ENCODE results near the gene RNF141.

The RNF141 gene

GRCh38 chr11:10490398-10491241 lies 50.4 kb downstream of the RNF141 start:
- no peaks in the 10 kb centered on the region for H3K27me3 Mint-ChIP-seq (ENCODE audit: low read depth)
- no peak overlapping the region for H3K27ac Mint-ChIP-seq
- peaks cover 27% of the 10 kb centered on the region for H3K36me3 Mint-ChIP-seq (ENCODE audit: low read depth)
- H3K4me3 Mint-ChIP-seq = no peak overlapping the region
- H3K4me1 Mint-ChIP-seq (ENCODE audit: low read depth) = peaks cover 15% of the 10 kb centered on the region
- no peaks in the 10 kb centered on the region for H3K9me3 Mint-ChIP-seq

GRCh38 chr11:10490032-10490397 lies 51.0 kb downstream of the RNF141 start:
- H3K27ac Mint-ChIP-seq = no peak overlapping the region
- no peaks in the 10 kb centered on the region for H3K9me3 Mint-ChIP-seq
- no peak overlapping the region for H3K4me3 Mint-ChIP-seq
- H3K4me1 Mint-ChIP-seq (ENCODE audit: low read depth) = peaks cover 15% of the 10 kb centered on the region
- H3K36me3 Mint-ChIP-seq (ENCODE audit: low read depth) = peaks cover 27% of the 10 kb centered on the region
- H3K27me3 Mint-ChIP-seq (ENCODE audit: low read depth) = no peaks in the 10 kb centered on the region

GRCh38 chr11:10488934-10489691 lies 51.9 kb downstream of the RNF141 start:
- Mint-ChIP-seq H3K4me1 (ENCODE audit: low read depth) (peaks cover 15% of the 10 kb centered on the region), H3K4me3 (no peak overlapping the region), H3K27me3 (ENCODE audit: low read depth) (no peaks in the 10 kb centered on the region), H3K36me3 (ENCODE audit: low read depth) (peaks cover 25% of the 10 kb centered on the region), H3K9me3 (no peaks in the 10 kb centered on the region), H3K27ac (peak overlapping the region; percentile 80)

- Mint-ChIP-seq H3K27me3 (ENCODE audit: low read depth) (no peaks in the 10 kb centered on the region), H3K4me3 (peak overlapping the region; percentile 40), H3K27ac (peak overlapping the region; percentile 80), H3K36me3 (ENCODE audit: low read depth) (peaks cover 25% of the 10 kb centered on the region), H3K4me1 (ENCODE audit: low read depth) (peaks cover 15% of the 10 kb centered on the region), H3K9me3 (no peaks in the 10 kb centered on the region)
Measured at GRCh38 chr11:10488121-10488933, 52.7 kb downstream of the RNF141 start.

- no peaks in the 10 kb centered on the region for H3K27me3 Mint-ChIP-seq (ENCODE audit: low read depth)
- H3K27ac Mint-ChIP-seq = no peak overlapping the region
- H3K36me3 Mint-ChIP-seq (ENCODE audit: low read depth) = peaks cover 24% of the 10 kb centered on the region
- H3K4me1 Mint-ChIP-seq (ENCODE audit: low read depth) = peaks cover 15% of the 10 kb centered on the region
- H3K4me3 Mint-ChIP-seq = no peak overlapping the region
- H3K9me3 Mint-ChIP-seq = no peaks in the 10 kb centered on the region
Measured at GRCh38 chr11:10487002-10487647, 53.9 kb downstream of the RNF141 start.

- H3K27me3 Mint-ChIP-seq (ENCODE audit: low read depth) = no peaks in the 10 kb centered on the region
- H3K27ac Mint-ChIP-seq = no peak overlapping the region
- H3K9me3 Mint-ChIP-seq = no peaks in the 10 kb centered on the region
- no peak overlapping the region for H3K4me3 Mint-ChIP-seq
- H3K36me3 Mint-ChIP-seq (ENCODE audit: low read depth) = peaks cover 21% of the 10 kb centered on the region
- H3K4me1 Mint-ChIP-seq (ENCODE audit: low read depth) = peaks cover 15% of the 10 kb centered on the region
Measured at GRCh38 chr11:10486161-10486840, 54.7 kb downstream of the RNF141 start.

GRCh38 chr11:10485646-10486045 lies 55.3 kb downstream of the RNF141 start:
- no peak overlapping the region for H3K27ac Mint-ChIP-seq
- peaks cover 15% of the 10 kb centered on the region for H3K4me1 Mint-ChIP-seq (ENCODE audit: low read depth)
- H3K4me3 Mint-ChIP-seq = no peak overlapping the region
- no peaks in the 10 kb centered on the region for H3K9me3 Mint-ChIP-seq
- no peaks in the 10 kb centered on the region for H3K27me3 Mint-ChIP-seq (ENCODE audit: low read depth)
- H3K36me3 Mint-ChIP-seq (ENCODE audit: low read depth) = peaks cover 21% of the 10 kb centered on the region

- Mint-ChIP-seq H3K4me3 (no peak overlapping the region), H3K27me3 (ENCODE audit: low read depth) (no peaks in the 10 kb centered on the region), H3K27ac (no peak overlapping the region), H3K9me3 (no peaks in the 10 kb centered on the region), H3K4me1 (ENCODE audit: low read depth) (peaks cover 15% of the 10 kb centered on the region), H3K36me3 (ENCODE audit: low read depth) (peaks cover 22% of the 10 kb centered on the region)
Measured at GRCh38 chr11:10484461-10485180, 56.4 kb downstream of the RNF141 start.

GRCh38 chr11:10483584-10483983 lies 57.4 kb downstream of the RNF141 start:
- H3K36me3 Mint-ChIP-seq (ENCODE audit: low read depth) = peaks cover 26% of the 10 kb centered on the region
- no peak overlapping the region for H3K4me3 Mint-ChIP-seq
- no peak overlapping the region for H3K27ac Mint-ChIP-seq

GRCh38 chr11:10483174-10483573 lies 57.8 kb downstream of the RNF141 start:
- H3K27me3 Mint-ChIP-seq (ENCODE audit: low read depth) = no peaks in the 10 kb centered on the region

More at GRCh38 chr11:10483584-10483983, 57.4 kb downstream of the RNF141 start:
- Mint-ChIP-seq H3K4me1 (ENCODE audit: low read depth) (peaks cover 12% of the 10 kb centered on the region), H3K9me3 (no peaks in the 10 kb centered on the region), H3K27me3 (ENCODE audit: low read depth) (no peaks in the 10 kb centered on the region)

GRCh38 chr11:10481560-10482349 lies 59.2 kb downstream of the RNF141 start:
- H3K27ac Mint-ChIP-seq = no peak overlapping the region
- no peak overlapping the region for H3K4me3 Mint-ChIP-seq
- no peaks in the 10 kb centered on the region for H3K27me3 Mint-ChIP-seq (ENCODE audit: low read depth)
- no peaks in the 10 kb centered on the region for H3K4me1 Mint-ChIP-seq (ENCODE audit: low read depth)
- no peaks in the 10 kb centered on the region for H3K9me3 Mint-ChIP-seq
- H3K36me3 Mint-ChIP-seq (ENCODE audit: low read depth) = peaks cover 24% of the 10 kb centered on the region

More at GRCh38 chr11:10483174-10483573, 57.8 kb downstream of the RNF141 start:
- H3K36me3 Mint-ChIP-seq (ENCODE audit: low read depth) = peaks cover 27% of the 10 kb centered on the region
- H3K4me3 Mint-ChIP-seq = no peak overlapping the region
- H3K27ac Mint-ChIP-seq = no peak overlapping the region
- H3K4me1 Mint-ChIP-seq (ENCODE audit: low read depth) = peaks cover 8% of the 10 kb centered on the region
- H3K9me3 Mint-ChIP-seq = no peaks in the 10 kb centered on the region

- no peak overlapping the region for H3K27ac Mint-ChIP-seq
- H3K4me3 Mint-ChIP-seq = no peak overlapping the region
- no peaks in the 10 kb centered on the region for H3K4me1 Mint-ChIP-seq (ENCODE audit: low read depth)
- H3K9me3 Mint-ChIP-seq = no peaks in the 10 kb centered on the region
- H3K36me3 Mint-ChIP-seq (ENCODE audit: low read depth) = peaks cover 18% of the 10 kb centered on the region
- no peaks in the 10 kb centered on the region for H3K27me3 Mint-ChIP-seq (ENCODE audit: low read depth)
Measured at GRCh38 chr11:10480760-10481159, 60.2 kb downstream of the RNF141 start.
